ENCODE results near the gene NAA35. TPM values are rescaled to one million over a fixed set of nuclear protein-coding genes. Genes with fewer than 3 reads are reported as not detected.
"Not testable (repeated sequence)": the region's sequence is repeated elsewhere in the genome, so short reads cannot be mapped to it uniquely, and the experiment has no call there.

The NAA35 gene
- total and polyA plus RNA-seq, 11 donors, result 4.0 to 21.8 (median 16.5) TPM

GRCh38 chr9:86046930-86047341 lies 106.0 kb downstream of the NAA35 start:
- H3K4me1 ChIP-seq, result no peaks in the 10 kb centered on the region
- no peak for ATAC-seq

GRCh38 chr9:86047361-86047760 lies 106.4 kb downstream of the NAA35 start:
- intact Hi-C loops (cut with DNase I), result no loop called here
- Histone ChIP-seq H3K27me3 (no peaks in the 10 kb centered on the region), H3K4me1 (no peaks in the 10 kb centered on the region), H3K9me3 (no peaks in the 10 kb centered on the region), H3K4me3 (no peak overlapping the region), H3K36me3 (no peaks in the 10 kb centered on the region), H3K27ac (no peak overlapping the region)
- TF ChIP-seq POLR2A (IDR thresholded peaks at IDR 0.05), result no peak
- TF ChIP-seq, protein P1, sequence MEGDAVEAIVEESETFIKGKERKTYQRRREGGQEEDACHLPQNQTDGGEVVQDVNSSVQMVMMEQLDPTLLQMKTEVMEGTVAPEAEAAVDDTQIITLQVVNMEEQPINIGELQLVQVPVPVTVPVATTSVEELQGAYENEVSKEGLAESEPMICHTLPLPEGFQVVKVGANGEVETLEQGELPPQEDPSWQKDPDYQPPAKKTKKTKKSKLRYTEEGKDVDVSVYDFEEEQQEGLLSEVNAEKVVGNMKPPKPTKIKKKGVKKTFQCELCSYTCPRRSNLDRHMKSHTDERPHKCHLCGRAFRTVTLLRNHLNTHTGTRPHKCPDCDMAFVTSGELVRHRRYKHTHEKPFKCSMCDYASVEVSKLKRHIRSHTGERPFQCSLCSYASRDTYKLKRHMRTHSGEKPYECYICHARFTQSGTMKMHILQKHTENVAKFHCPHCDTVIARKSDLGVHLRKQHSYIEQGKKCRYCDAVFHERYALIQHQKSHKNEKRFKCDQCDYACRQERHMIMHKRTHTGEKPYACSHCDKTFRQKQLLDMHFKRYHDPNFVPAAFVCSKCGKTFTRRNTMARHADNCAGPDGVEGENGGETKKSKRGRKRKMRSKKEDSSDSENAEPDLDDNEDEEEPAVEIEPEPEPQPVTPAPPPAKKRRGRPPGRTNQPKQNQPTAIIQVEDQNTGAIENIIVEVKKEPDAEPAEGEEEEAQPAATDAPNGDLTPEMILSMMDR (IDR thresholded peaks at IDR 0.05), result no peak
- ATAC-seq (no peak), DNase-seq (no peak)
- WGBS, 4 donors, result 95 to 97% (median 97%) methylated on average over 13 of the region's 13 CpGs

More at GRCh38 chr9:86046930-86047341, 106.0 kb downstream of the NAA35 start:
- Histone ChIP-seq H3K4me3 (no peak overlapping the region), H3K27ac (no peak overlapping the region), H3K9me3 (no peaks in the 10 kb centered on the region), H3K36me3 (no peaks in the 10 kb centered on the region), H3K27me3 (no peaks in the 10 kb centered on the region)
- WGBS, 4 donors, result 81 to 87% (median 83%) methylated on average over 8 of the region's 8 CpGs
- intact Hi-C loops (cut with DNase I), result no loop called here
- DNase-seq, result no peak
- TF ChIP-seq, protein P1 (IDR thresholded peaks at IDR 0.05), result no peak
- no peak for TF ChIP-seq POLR2A (IDR thresholded peaks at IDR 0.05)

- DNase-seq; H3K9me3 ChIP-seq; H3K27ac ChIP-seq; H3K36me3 ChIP-seq; H3K27me3 ChIP-seq; ATAC-seq; intact Hi-C loops (cut with DNase I); H3K4me3 ChIP-seq; H3K4me1 ChIP-seq: not testable (repeated sequence)
- 93 to 96% (median 94%) methylated on average over 6 to 7 of the region's 7 CpGs for WGBS, 4 donors
Observed at GRCh38 chr9:86048018-86048742, 107.2 kb downstream of the NAA35 start.

DNA sequence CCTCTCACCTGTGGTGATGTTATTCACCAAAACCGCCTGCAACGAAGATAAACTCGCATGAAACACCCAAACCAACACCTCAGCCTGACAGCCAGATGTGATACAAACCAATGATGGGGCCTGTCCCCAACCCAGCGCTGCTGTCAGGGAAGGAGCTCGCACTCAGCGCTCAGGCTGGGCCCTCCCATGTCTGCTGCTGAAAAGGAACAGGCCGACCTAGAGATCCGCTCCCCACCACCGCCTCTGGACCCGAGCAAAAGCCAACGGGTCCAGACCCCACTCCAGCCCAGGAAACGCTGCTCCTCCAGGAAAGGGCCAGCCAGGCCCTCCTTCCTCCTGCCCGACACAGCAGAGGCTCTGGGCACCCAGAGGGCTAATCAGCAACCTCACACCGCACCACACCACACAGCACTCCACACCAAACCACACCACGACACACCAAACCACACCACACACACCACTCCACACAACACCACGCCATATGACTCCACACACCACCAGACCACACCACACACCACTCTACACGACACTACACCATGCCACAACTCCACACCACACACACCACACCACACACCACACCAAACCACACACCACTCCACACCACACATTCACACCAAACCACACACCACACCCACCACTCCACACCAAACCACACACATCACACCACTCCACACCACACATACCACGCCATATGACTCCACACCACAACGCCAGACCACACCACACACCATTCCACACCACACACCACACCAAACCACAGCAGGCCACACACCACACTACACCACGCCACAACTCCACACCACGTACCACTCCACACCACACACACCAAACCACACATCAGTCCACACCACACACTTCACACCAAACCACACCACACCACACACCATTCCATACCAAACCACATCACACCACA lies 111.9 kb downstream of the NAA35 start:
- TF ChIP-seq, protein P1 (IDR thresholded peaks at IDR 0.05), result no peak
- no peak for TF ChIP-seq POLR2A (IDR thresholded peaks at IDR 0.05)
- WGBS, 4 donors, result 88 to 93% (median 89%) methylated on average over 20 to 21 of the region's 21 CpGs

More for the DNA sequence above, 111.9 kb downstream of the NAA35 start:
- ATAC-seq (peak in 1 of 4 donors; percentile 31), DNase-seq (no peak)
- intact Hi-C loops (cut with DNase I), result no loop called here
- H3K27ac ChIP-seq, result no peak overlapping the region
- no peak overlapping the region for H3K4me3 ChIP-seq
- no peaks in the 10 kb centered on the region for H3K4me1 ChIP-seq
- H3K9me3 ChIP-seq, result no peaks in the 10 kb centered on the region
- H3K27me3 ChIP-seq, result no peaks in the 10 kb centered on the region
- H3K36me3 ChIP-seq, result no peaks in the 10 kb centered on the region

Measured in heart left ventricle (tissue), 16 donors.